GM18861 (cell line): ENCODE results near the gene PPP1R1B.

Source experiments
- ATAC-seq: cut with Tn5 transposase; IDR thresholded peaks from one replicate; pipeline ENCODE4 v1.9.1; 2021; ENCODE audit not compliant: unreplicated experiment

PPP1R1B gene

DNA sequence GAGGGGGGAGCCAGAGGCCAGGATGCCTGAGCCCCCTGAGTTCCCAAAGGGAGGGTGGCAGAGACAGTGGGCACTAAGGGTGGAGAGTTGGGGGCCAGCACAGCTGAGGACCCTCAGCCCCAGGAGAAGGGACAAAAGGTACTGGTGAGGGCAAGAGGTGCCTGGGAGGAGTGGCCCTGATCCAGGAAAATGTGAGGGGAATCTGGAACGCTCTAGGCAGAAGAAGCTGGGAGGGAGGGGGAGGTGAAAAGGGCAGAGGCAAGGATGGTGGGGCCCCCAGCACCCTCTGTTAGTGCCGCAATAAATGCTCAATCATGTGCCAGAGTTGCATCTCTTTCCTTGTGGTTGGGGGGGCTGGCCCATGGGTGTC lies 39.5 kb downstream of the PPP1R1B start:
- no peak for ATAC-seq

DNA sequence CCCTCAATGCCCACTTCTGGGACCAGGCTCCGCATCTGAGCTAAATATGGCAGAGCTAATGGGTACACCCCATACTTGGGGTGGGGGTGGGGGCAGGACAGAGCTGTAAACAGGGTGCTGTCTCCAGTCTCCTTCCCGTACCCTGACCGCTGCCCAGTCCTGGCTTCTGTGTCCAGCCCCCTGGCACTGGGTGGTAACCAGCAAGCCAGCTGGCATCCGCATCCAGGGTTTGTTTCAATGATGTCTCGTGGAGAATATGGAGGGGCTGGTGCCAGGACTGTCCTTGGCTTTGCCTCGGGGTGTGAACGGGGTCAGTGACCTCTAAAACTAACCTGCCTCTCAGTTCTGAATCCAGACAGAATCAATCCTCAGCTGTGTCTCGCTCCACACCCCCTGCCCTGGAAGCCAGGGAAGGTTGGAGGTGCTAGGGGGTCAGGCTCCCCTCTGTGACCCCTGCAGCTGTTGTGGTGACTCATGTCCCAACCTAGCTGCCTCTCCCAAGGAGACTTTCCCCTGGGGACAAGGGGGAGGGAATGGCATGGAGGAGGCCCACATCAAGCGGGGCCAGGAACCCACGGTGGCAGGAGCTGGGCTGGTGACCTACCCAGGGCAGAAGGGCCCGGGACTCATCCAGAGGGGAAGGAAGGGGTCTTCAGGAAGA lies 40.0 kb downstream of the PPP1R1B start:
- ATAC-seq = no peak

DNA sequence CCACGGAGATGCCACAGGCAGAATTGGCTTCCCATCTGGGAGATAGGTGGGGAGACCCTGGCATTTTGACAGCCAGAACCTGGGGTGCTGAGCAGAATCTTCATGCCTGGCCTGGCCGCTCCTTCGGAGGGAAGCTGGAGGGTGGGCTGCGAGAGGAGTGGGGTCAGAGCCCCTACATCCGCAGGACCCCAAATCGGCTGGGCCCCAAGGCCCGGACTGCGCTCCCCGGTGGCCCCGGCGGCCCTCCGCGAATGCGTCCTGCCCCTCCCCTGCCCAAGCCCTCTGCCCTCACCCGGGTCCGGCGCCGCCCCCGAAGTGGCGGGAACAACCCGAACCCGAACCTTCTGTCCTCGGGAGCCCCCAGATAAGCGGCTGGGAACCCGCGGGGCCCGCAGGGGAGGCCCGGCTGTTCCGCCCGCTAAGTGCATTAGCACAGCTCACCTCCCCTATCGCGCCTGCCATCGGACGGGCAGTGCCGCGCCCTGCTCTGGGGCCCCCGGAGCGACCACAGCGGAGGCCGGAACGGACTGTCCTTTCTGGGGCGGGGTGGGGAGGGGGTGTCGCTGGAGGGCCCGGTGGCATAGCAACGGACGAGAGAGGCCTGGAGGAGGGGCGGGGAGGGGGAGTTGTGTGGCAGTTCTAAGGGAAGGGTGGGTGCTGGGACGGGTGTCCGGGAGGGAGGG lies 40.7 kb downstream of the PPP1R1B start:
- no peak for ATAC-seq

DNA sequence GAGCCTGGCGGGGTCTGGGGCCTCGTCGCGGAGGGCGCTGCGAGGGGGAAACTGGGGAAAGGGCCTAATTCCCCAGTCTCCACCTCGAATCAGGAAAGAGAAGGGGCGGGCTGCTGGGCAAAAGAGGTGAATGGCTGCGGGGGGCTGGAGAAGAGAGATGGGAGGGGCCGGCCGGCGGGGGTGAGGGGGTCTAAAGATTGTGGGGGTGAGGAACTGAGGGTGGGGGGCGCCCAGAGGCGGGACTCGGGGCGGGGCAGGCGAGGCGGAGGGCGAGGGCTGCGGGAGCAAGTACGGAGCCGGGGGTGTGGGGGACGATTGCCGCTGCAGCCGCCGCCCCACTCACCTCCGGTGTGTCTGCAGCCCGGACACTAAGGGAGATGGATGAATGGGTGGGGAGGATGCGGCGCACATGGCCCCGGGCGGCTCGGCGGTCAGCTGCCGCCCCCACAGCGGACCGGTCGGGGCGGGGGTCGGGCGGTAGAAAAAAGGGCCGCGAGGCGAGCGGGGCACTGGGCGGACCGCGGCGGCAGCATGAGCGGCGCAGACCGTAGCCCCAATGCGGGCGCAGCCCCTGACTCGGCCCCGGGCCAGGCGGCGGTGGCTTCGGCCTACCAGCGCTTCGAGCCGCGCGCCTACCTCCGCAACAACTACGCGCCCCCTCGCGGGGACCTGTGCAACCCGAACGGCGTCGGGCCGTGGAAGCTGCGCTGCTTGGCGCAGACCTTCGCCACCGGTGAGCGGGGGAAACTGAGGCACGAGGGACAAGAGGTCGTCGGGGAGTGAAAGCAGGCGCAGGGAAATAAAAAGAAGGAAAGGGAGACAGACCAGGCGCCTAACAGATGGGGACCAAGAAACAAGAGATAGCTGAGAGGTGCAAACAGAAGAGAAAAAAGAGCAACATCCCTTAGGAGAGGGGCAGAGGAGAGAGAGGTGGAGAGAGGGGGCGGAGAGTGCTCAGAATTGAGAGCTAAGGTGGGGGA lies 41.5 kb downstream of the PPP1R1B start, which contains the start of gene PNMT:
TSS of gene PNMT (plus strand) at position 509 of the 980 bp plus-strand sequence. CDS start at position 532, 23 bp downstream.
- no peak for ATAC-seq

GRCh38 chr17:39669897-39670735 lies 43.4 kb downstream of the PPP1R1B start:
- no peak for ATAC-seq

DNA sequence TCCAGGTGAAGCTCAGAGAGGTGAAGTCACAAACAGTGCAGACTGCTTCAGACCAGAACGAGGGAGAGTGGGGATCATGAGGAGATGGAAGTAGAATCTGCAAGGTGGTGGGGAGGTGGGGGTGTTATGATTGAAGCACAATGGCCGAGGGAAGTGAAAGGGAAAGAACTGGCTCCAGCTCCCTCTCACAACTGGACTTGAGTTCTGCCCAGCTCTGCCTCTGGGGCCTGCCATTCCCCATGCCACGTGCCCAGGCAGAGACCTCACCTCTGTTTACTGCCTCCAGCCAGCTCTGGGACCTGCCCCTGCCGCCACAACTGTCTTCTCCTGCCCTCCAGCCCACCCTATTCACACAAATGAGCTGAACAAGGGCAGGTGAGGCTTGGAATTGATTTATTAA lies 44.0 kb downstream of the PPP1R1B start:
- ATAC-seq = no peak

DNA sequence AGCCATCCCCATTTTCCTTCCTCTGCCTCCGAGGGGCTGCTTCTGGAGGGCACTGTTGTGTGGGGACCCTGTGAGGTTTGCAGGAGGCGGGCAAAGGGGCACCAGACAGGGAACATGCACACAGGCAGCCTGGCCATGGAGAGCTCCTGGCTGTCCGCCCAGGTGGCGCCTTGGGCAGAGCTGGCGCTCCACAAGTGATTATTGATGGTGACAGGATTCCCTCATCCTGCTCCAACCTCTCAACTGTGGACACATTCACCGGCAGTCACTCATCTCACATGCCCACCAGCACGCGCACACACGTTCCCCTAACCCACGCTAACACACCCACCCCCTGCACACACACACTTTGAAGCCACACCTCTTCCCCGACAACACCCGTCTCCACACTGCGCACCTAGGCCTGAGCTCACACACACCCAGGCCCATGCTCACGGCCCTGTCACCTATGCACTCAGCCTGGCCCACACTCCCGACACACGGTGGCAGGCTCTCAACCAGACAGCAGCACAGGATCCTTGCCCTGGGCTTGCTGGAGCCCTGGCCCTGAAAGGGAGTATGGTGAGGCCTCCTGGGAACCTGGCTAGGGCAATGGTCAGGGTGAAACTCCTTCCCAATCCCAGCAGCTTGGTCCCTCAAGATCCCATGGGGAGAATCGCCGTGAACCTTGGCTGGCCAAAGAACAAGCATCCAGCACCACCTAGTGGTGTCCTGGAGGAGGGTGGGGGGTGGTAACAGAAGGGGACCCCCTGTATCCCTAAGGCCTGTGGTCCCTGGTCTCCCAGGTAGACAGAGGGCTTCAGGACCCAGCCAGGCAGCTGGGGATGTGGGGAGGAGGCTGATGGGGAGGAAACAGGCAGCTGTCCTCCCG lies 45.1 kb downstream of the PPP1R1B start:
- ATAC-seq = no peak

DNA sequence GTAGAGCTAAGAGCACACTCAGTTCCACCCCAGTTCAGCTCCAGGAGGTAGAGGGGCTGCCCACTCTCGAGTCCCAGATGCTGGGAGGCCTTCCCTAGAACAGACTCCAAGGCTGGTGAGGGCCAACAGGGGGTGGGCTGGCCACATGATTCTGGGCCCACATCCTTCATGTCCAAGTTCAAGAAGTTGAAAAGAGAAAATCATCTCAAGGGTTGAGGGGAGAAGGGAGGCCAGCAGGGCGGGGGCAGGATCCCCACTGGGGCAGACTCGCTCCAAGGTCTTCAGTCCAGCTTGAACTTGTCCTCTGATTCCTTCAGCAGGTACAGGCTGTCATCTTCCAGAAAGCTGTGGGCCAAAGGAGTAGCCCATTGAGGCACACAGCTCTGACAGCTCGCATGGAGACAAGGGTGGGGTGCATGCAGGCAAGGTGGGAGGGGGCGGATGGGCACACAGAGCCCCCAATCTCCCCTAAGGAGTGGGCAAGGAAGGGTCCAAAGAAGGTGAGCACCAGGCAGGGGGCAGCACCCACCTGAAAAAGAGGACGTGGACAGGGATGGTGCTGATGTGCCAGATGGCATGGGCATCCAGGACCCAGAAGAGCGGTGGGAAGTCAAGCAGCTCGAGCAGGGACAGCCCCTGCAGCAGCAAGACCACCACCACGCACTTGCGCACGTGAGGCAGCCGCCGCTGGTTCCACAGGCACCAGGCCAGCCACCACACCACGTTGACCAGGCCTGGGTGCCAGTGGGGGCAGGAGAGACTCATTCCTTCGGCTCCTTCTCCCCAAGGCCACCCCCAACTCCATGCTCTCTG lies 46.0 kb downstream of the PPP1R1B start:
- no peak for ATAC-seq

- ATAC-seq = no peak
Measured at GRCh38 chr17:39673335-39674081, 46.8 kb downstream of the PPP1R1B start.

- no peak for ATAC-seq
Measured at GRCh38 chr17:39674179-39674578, 47.4 kb downstream of the PPP1R1B start.

DNA sequence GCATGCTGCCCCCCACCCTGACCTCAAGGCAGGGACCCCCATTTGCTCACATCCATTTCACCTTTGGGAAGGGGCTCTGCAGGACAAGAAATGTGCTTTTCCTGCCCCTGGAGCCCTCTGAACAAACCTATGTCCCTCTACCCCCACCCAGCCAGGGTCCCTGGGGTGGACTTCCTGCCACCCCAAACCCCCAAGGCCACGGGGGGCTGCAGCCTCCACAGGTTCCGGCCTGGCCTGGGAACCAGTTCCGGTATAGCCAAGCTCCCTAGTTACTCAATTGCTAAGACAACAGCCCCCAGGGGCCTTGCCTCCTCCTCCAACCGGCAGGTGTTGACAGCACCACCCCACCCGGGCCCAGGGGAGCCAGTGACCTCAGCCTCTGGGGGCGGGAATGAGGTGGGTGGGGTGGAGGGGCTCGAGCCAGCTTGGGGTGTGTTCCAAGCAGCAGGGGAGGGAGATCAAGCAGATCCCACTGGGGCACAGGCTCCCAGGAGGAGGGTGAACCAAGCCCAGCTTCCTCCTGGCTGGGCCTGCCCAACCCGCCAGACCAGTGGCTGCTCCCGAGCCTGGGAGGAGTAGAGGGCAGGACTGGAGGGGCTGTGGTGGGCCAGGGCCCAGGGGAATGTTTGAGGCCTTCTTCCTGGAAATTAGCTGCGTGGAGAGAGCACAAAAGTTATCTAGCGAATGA lies 48.1 kb downstream of the PPP1R1B start:
- no peak for ATAC-seq

- no peak for ATAC-seq
Measured at GRCh38 chr17:39675390-39676082, 48.8 kb downstream of the PPP1R1B start.

- no peak for ATAC-seq
Measured at GRCh38 chr17:39676198-39676819, 49.6 kb downstream of the PPP1R1B start.

GRCh38 chr17:39677072-39677471 lies 50.3 kb downstream of the PPP1R1B start:
- no peak for ATAC-seq

DNA sequence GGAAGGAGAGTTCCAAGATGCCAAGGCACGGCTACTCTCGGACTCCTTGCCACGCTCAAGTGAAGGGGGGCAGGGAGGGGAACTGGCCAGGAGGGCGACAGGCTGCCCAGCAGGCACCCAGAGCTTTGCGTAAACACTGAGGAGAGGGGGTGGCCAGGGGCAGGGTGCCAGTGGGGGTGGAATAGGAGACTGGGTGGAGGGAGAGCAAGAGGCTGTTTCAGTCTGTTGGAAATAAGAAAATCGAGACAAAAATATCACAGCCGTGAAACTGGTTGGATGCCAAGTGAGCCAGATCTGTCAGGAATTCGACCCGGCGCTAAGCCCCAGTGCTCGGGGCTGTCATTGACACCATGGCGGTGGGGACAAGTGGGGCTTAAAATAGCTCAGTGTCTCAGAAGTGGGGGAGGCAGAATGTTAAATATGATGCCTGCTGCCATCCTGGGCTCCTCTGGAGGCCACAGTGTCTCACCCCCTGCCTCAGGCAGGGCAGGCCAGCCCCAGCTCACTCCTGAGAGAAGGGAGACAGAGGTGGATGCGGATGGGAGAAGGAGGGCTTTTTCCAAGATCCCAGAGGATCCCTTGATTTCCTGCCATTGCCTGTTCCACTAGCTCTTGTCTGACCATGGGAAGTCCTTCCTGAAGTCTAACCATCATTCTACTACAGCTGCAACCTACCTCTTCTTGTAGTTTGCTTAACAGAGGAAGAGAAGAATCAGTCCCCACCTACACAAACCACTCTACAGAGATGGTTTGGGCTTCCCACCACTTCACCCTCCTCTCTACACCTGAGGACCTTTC lies 51.0 kb downstream of the PPP1R1B start:
- ATAC-seq = no peak
